ENCODE data around the gene FSIP1. TPM values are rescaled to one million over a fixed set of nuclear protein-coding genes. Genes with fewer than 3 reads are reported as not detected.

Gene FSIP1
- total RNA-seq, 2 donors from 2014 or later: 4.1 to 5.3 TPM

GRCh38 chr15:39787479-39787878, 4.8 kb upstream of the FSIP1 start:
- H3K9me3 ChIP-seq: no peaks in the 10 kb centered on the region
- DNase-seq: no peak
- H3K27ac ChIP-seq: no peak overlapping the region
- H3K27me3 ChIP-seq: no peaks in the 10 kb centered on the region
- no peaks in the 10 kb centered on the region for H3K4me1 ChIP-seq
- intact Hi-C loops (cut with DNase I): loop anchor here (5.0 to 10.0 kb wide), 2 partner anchors 90 to 187 kb away; no protein-coding TSS in a partner anchor
- no peak overlapping the region for H3K4me3 ChIP-seq
- no peaks in the 10 kb centered on the region for H3K36me3 ChIP-seq
- TF ChIP-seq, protein P1, sequence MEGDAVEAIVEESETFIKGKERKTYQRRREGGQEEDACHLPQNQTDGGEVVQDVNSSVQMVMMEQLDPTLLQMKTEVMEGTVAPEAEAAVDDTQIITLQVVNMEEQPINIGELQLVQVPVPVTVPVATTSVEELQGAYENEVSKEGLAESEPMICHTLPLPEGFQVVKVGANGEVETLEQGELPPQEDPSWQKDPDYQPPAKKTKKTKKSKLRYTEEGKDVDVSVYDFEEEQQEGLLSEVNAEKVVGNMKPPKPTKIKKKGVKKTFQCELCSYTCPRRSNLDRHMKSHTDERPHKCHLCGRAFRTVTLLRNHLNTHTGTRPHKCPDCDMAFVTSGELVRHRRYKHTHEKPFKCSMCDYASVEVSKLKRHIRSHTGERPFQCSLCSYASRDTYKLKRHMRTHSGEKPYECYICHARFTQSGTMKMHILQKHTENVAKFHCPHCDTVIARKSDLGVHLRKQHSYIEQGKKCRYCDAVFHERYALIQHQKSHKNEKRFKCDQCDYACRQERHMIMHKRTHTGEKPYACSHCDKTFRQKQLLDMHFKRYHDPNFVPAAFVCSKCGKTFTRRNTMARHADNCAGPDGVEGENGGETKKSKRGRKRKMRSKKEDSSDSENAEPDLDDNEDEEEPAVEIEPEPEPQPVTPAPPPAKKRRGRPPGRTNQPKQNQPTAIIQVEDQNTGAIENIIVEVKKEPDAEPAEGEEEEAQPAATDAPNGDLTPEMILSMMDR (IDR thresholded peaks at IDR 0.05): no peak
- H3K9ac ChIP-seq (ENCODE audit: low read depth in 2 of 2, low read length in 2 of 2): no peak overlapping the region

- no peaks in the 10 kb centered on the region for H3K27me3 ChIP-seq
- H3K27ac ChIP-seq: no peak overlapping the region
- TF ChIP-seq, protein P1 (IDR thresholded peaks at IDR 0.05): peak; percentile 59
- no peaks in the 10 kb centered on the region for H3K9me3 ChIP-seq
- no peaks in the 10 kb centered on the region for H3K4me1 ChIP-seq
- H3K36me3 ChIP-seq: no peaks in the 10 kb centered on the region
- DNase-seq: no peak
- intact Hi-C loops (cut with DNase I): loop anchor here (5.0 to 10.0 kb wide), 2 partner anchors 91 to 188 kb away; no protein-coding TSS in a partner anchor
- H3K4me3 ChIP-seq: no peak overlapping the region
- H3K9ac ChIP-seq (ENCODE audit: low read depth in 2 of 2, low read length in 2 of 2): no peak overlapping the region
These were observed 3.9 kb upstream of the FSIP1 start for GRCh38 chr15:39786447-39787056.

- no peak for DNase-seq
- Histone ChIP-seq H3K27me3 (no peaks in the 10 kb centered on the region), H3K4me3 (no peak overlapping the region), H3K9ac (ENCODE audit: low read depth in 2 of 2, low read length in 2 of 2) (no peak overlapping the region), H3K9me3 (no peaks in the 10 kb centered on the region), H3K36me3 (no peaks in the 10 kb centered on the region), H3K4me1 (no peaks in the 10 kb centered on the region), H3K27ac (no peak overlapping the region)
- intact Hi-C loops (cut with DNase I): loop anchor here (5.0 to 10.0 kb wide), 2 partner anchors 91 to 189 kb away; no protein-coding TSS in a partner anchor
- TF ChIP-seq, protein P1 (IDR thresholded peaks at IDR 0.05): no peak
These were observed 3.2 kb upstream of the FSIP1 start for GRCh38 chr15:39785841-39786240.

DNA sequence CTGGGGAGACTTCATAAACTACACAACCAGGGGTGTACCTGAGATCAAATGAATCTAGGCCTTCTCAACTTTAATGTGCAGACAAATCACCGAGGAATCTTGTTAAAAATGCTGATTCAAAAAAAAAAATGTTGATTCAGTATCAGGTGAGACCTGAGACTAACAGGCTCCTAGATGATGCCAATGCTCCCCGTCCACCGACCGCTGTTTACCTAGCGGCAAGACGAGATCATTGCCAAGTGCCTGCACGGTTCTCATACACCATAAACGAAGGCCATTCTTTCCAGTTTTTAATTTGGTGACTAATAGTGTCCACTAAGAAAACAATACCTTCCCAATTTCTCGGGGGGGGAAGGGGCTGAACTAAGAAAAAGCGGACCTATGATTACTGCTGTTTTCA, 2.5 kb upstream of the FSIP1 start:
- Histone ChIP-seq H3K4me1 (no peaks in the 10 kb centered on the region), H3K36me3 (no peaks in the 10 kb centered on the region), H3K27me3 (no peaks in the 10 kb centered on the region), H3K9ac (ENCODE audit: low read depth in 2 of 2, low read length in 2 of 2) (no peak overlapping the region), H3K27ac (no peak overlapping the region), H3K9me3 (no peaks in the 10 kb centered on the region), H3K4me3 (no peak overlapping the region)
- no peak for DNase-seq
- intact Hi-C loops (cut with DNase I): loop anchor here (5.0 to 10.0 kb wide), 2 partner anchors 92 to 190 kb away; no protein-coding TSS in a partner anchor
- TF ChIP-seq, protein P1 (IDR thresholded peaks at IDR 0.05): no peak

DNA sequence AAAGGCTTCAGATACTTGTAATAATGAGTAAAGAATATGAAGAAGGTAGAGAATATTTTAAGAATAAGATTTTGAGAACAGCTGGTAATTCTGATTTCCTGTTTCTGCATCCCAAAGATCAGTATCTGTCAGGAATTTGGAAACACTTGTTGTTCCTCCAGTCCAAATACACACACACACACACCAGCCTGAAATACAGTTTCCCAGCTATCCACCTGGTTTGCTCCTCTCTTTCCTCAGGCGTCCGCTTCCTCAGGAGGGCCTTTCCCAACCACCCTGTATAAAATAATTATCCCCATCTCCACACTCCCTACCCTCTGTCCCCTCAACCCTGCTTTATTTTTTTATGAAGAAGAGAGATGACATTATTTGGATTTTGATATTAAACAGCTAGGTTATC, 2.0 kb upstream of the FSIP1 start:
- H3K9me3 ChIP-seq: no peaks in the 10 kb centered on the region
- H3K4me3 ChIP-seq: no peak overlapping the region
- no peaks in the 10 kb centered on the region for H3K27me3 ChIP-seq
- no peak overlapping the region for H3K9ac ChIP-seq (ENCODE audit: low read depth in 2 of 2, low read length in 2 of 2)
- no peaks in the 10 kb centered on the region for H3K36me3 ChIP-seq
- intact Hi-C loops (cut with DNase I): loop anchor here (5.0 to 10.0 kb wide), 3 partner anchors 93 to 493 kb away; no protein-coding TSS in a partner anchor
- TF ChIP-seq, protein P1 (IDR thresholded peaks at IDR 0.05): no peak
- no peak overlapping the region for H3K27ac ChIP-seq
- H3K4me1 ChIP-seq: no peaks in the 10 kb centered on the region
- DNase-seq: no peak

Measured in colonic mucosa (tissue), 4 donors.